ENCODE measurements around the gene WDPCP. TPM values are rescaled to one million over a fixed set of nuclear protein-coding genes. Genes with fewer than 3 reads are reported as not detected.
"Not testable (repeated sequence)": the region's sequence is repeated elsewhere in the genome, so short reads cannot be mapped to it uniquely, and the experiment has no call there.

Gene WDPCP
- total RNA-seq, 4 donors from 2014 or later: 7.8 to 23.7 (median 10.7) TPM

GRCh38 chr2:63344575-63345284 is 243.5 kb downstream of the WDPCP start:
- no peak overlapping the region for H3K27ac ChIP-seq (replicated peaks in 1 of 4)
- H3K27me3 ChIP-seq: no peaks in the 10 kb centered on the region
- intact Hi-C loops (cut with DNase I): no loop called here
- no peaks in the 10 kb centered on the region for H3K4me1 ChIP-seq
- H3K36me3 ChIP-seq: no peaks in the 10 kb centered on the region
- 100% methylated on average over 2 of the region's 2 CpGs for WGBS
- H3K4me3 ChIP-seq: no peak overlapping the region
- H3K9me3 ChIP-seq: peaks cover 0 to 20% (median 19%) of the 10 kb centered on the region in 4 donors
- DNase-seq (ENCODE audit: extremely low spot score): no peak
- no peak for TF ChIP-seq EP300 (IDR thresholded peaks at IDR 0.05)
- TF ChIP-seq POLR2A (IDR thresholded peaks at IDR 0.05; ENCODE audit: low read depth): no peak
- TF ChIP-seq CTCF (IDR thresholded peaks at IDR 0.05): no peak
- no peak for TF ChIP-seq POLR2AphosphoS5 (IDR thresholded peaks at IDR 0.05)

- 95% methylated on average over 1 of the region's 1 CpG for WGBS
- peaks cover 0 to 20% (median 19%) of the 10 kb centered on the region in 4 donors for H3K9me3 ChIP-seq
- H3K27ac ChIP-seq (replicated peaks in 1 of 4): no peak overlapping the region
- no peak for DNase-seq (ENCODE audit: extremely low spot score)
- intact Hi-C loops (cut with DNase I): no loop called here
- H3K36me3 ChIP-seq: no peaks in the 10 kb centered on the region
- no peak for TF ChIP-seq POLR2A (IDR thresholded peaks at IDR 0.05; ENCODE audit: low read depth)
- TF ChIP-seq EP300 (IDR thresholded peaks at IDR 0.05): no peak
- TF ChIP-seq CTCF (IDR thresholded peaks at IDR 0.05): no peak
- TF ChIP-seq POLR2AphosphoS5 (IDR thresholded peaks at IDR 0.05): no peak
- no peaks in the 10 kb centered on the region for H3K27me3 ChIP-seq
- H3K4me3 ChIP-seq: no peak overlapping the region
- H3K4me1 ChIP-seq: no peaks in the 10 kb centered on the region
Observed at GRCh38 chr2:63343397-63344109, 244.7 kb downstream of the WDPCP start.

GRCh38 chr2:63340443-63340842 is 247.8 kb downstream of the WDPCP start:
- H3K4me1 ChIP-seq: no peaks in the 10 kb centered on the region
- H3K27me3 ChIP-seq: no peaks in the 10 kb centered on the region
- WGBS: 100% methylated on average over 1 of the region's 1 CpG
- intact Hi-C loops (cut with DNase I): no loop called here
- peaks cover 0 to 20% (median 19%) of the 10 kb centered on the region in 4 donors for H3K9me3 ChIP-seq
- TF ChIP-seq POLR2AphosphoS5 (IDR thresholded peaks at IDR 0.05): no peak
- H3K36me3 ChIP-seq: no peaks in the 10 kb centered on the region
- no peak overlapping the region for H3K4me3 ChIP-seq
- H3K27ac ChIP-seq (replicated peaks in 1 of 4): no peak overlapping the region
- no peak for DNase-seq (ENCODE audit: extremely low spot score)

GRCh38 chr2:63334910-63335309 is 253.4 kb downstream of the WDPCP start:
- TF ChIP-seq POLR2AphosphoS5 (IDR thresholded peaks at IDR 0.05) (no peak), EP300 (IDR thresholded peaks at IDR 0.05) (no peak), POLR2A (IDR thresholded peaks at IDR 0.05; ENCODE audit: low read depth) (no peak), CTCF (IDR thresholded peaks at IDR 0.05) (no peak)
- no peak for DNase-seq (ENCODE audit: extremely low spot score)

GRCh38 chr2:63326473-63326872 is 261.8 kb downstream of the WDPCP start:
- peaks cover 0 to 18% (median 4%) of the 10 kb centered on the region in 4 donors for H3K36me3 ChIP-seq
- H3K4me1 ChIP-seq: no peaks in the 10 kb centered on the region
- intact Hi-C loops (cut with DNase I): no loop called here
- DNase-seq (ENCODE audit: extremely low spot score): no peak
- peaks cover 0 to 21% (median 10%) of the 10 kb centered on the region in 4 donors for H3K9me3 ChIP-seq
- WGBS: 93% methylated on average over 1 of the region's 1 CpG
- TF ChIP-seq CTCF (IDR thresholded peaks at IDR 0.05): no peak
- TF ChIP-seq EP300 (IDR thresholded peaks at IDR 0.05): no peak
- no peak for TF ChIP-seq POLR2AphosphoS5 (IDR thresholded peaks at IDR 0.05)
- no peak for TF ChIP-seq POLR2A (IDR thresholded peaks at IDR 0.05; ENCODE audit: low read depth)
- no peak overlapping the region for H3K4me3 ChIP-seq
- no peaks in the 10 kb centered on the region for H3K27me3 ChIP-seq
- no peak overlapping the region for H3K27ac ChIP-seq (replicated peaks in 1 of 4)

More at GRCh38 chr2:63334910-63335309, 253.4 kb downstream of the WDPCP start:
- H3K9me3 ChIP-seq: no peaks in the 10 kb centered on the region
- H3K4me3 ChIP-seq: no peak overlapping the region
- no peak overlapping the region for H3K27ac ChIP-seq (replicated peaks in 1 of 4)
- no peaks in the 10 kb centered on the region for H3K4me1 ChIP-seq
- intact Hi-C loops (cut with DNase I): no loop called here
- WGBS: 70% methylated on average over 1 of the region's 1 CpG
- H3K27me3 ChIP-seq: no peaks in the 10 kb centered on the region
- no peaks in the 10 kb centered on the region for H3K36me3 ChIP-seq

GRCh38 chr2:63323662-63324061 is 264.6 kb downstream of the WDPCP start:
- H3K36me3 ChIP-seq: peaks cover 0 to 17% (median 4%) of the 10 kb centered on the region in 4 donors
- H3K9me3 ChIP-seq: peaks cover 0 to 28% (median 10%) of the 10 kb centered on the region in 4 donors
- 89% methylated on average over 11 of the region's 11 CpGs for WGBS
- H3K27ac ChIP-seq (replicated peaks in 1 of 4); H3K4me3 ChIP-seq; intact Hi-C loops (cut with DNase I); H3K27me3 ChIP-seq; DNase-seq (ENCODE audit: extremely low spot score); H3K4me1 ChIP-seq: not testable (repeated sequence)

- H3K27me3 ChIP-seq; H3K36me3 ChIP-seq; DNase-seq (ENCODE audit: extremely low spot score); H3K4me1 ChIP-seq; H3K4me3 ChIP-seq; H3K27ac ChIP-seq (replicated peaks in 1 of 4); intact Hi-C loops (cut with DNase I): not testable (repeated sequence)
- H3K9me3 ChIP-seq: peaks cover 0 to 27% (median 10%) of the 10 kb centered on the region in 4 donors
- WGBS: 100% methylated on average over 2 of the region's 2 CpGs
Observed at GRCh38 chr2:63321973-63322372, 266.3 kb downstream of the WDPCP start.

Data from esophagus muscularis mucosa (tissue), 4 donors.